T47D (cell line): ENCODE data around the gene HSPB1.

Experiments
- DNase-seq, 2 experiments: peaks; one replicate each; pipeline versions ENCODE4 v3.0.0 to v3.0.0-alpha.2; 2011 to 2012; ENCODE audit warnings: low read depth in 1 of 2, low spot score in 1 of 2
- JUND ChIP-seq: IDR thresholded peaks from 2 replicates; pipeline ENCODE4 v1.6.1; 2012; ENCODE audit warnings: low read depth
- in situ Hi-C: cut with HindIII; loops from 2 replicates; pipeline ENCODE4 v1.10.0; 2016; ENCODE audit warnings: low sequenced_read_pairs, low pct_unique_long_range_greater_than_20kb

Gene HSPB1

DNA sequence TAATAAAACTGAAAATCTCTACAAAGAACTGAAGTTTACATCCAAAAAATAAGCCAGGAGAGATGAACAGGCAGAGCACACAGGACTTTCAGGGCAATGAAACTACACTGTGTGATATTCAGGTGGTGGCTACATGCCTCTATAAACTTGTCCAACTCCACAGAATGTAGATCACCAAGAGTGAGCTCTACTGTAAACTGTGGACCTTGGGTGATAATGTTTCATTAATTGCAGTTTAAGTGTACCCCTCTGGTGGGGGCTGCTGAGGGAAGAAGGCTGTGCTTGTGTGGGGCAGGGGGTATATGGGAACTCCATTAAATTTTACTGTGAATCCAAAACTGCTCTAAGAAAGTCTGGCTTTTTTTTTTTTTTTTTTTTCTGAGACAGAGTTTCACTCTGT, 33.6 kb downstream of the HSPB1 start:
- TF ChIP-seq JUND = no peak
- in situ Hi-C loops = no loop called here
- no peak for DNase-seq

DNA sequence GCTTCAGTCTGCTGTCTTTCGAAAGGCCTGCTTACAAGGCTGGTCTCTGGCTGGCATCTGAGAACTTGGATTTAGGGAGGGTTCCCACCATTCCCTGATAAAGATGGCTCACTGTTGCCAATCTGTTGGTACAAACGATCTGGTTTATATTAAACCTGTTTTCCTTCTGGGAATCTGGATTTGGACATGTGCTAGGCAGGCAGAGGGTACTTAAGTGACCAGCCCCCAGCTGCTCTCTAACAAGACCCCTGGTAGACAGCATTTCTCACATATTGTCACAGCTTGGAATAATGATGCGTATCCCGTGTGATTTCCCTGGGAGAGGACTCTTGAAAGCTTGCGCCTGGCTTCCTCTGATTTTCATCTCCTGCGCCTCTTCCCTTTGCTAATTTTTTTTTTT, 34.7 kb downstream of the HSPB1 start:
- TF ChIP-seq JUND = no peak
- in situ Hi-C loops = no loop called here
- DNase-seq = no peak

GRCh38 chr7:76338298-76339084, 36.0 kb downstream of the HSPB1 start:
- no peak for TF ChIP-seq JUND
- in situ Hi-C loops = no loop called here
- peak in 1 of 2 experiments; percentile 23 for DNase-seq

GRCh38 chr7:76340617-76341131, 38.2 kb downstream of the HSPB1 start:
- in situ Hi-C loops = no loop called here
- TF ChIP-seq JUND = no peak
- no peak for DNase-seq

GRCh38 chr7:76342222-76342621, 39.7 kb downstream of the HSPB1 start:
- DNase-seq = no peak
- in situ Hi-C loops = no loop called here
- no peak for TF ChIP-seq JUND

DNA sequence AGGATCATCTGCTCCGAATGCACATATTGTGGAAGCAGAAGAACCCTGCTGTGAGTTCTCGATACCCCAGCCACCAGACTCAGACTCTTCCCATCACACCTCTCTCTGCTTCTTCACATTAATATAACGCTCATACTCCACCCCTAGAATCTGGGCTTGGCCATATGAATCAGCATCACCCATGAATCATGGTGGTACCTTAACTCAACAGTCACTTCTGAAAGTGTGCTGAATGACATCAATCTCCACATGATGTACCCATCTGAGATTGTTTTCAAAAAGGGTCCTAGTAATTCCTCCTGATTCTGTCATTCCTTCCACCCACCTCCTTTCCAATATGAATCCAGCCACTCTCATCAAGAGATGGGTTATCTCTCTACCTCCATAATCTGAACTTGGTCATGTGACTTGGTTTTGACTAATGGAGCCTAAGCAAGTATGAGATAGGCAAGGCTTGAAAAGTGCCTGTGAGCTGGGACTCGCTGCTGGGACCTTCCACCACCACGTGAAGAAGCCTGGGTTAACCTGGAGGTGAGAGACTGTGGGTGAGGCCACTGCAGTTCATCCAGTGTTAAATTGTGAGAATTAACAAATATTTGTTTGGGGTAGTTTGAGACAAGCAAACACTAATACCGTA, 40.9 kb downstream of the HSPB1 start:
- no peak for TF ChIP-seq JUND
- in situ Hi-C loops = no loop called here
- DNase-seq = no peak

DNA sequence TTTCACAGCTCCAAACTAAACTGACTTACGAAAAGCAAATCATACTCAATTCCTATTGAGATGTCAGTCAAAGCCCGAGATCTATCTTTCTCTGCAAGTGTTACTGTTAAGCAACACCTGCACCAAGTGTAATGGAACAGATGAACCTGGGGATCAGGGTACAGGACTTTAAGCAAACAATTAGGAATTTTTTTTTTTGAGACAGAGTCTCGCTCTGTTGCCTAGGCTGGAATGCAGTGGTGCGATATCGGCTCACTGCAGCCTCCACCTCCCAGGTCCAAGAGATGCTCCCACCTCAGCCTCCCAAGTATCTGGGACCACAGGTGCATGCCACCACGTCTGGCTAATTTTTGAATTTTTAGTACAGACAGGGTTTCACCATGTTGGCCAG, 41.5 kb downstream of the HSPB1 start:
- in situ Hi-C loops = no loop called here
- no peak for TF ChIP-seq JUND
- DNase-seq = no peak

- DNase-seq = no peak
- TF ChIP-seq JUND = no peak
- in situ Hi-C loops = no loop called here
Observed at GRCh38 chr7:76346097-76346496, 43.6 kb downstream of the HSPB1 start.

- no peak for TF ChIP-seq JUND
- no peak for DNase-seq
- in situ Hi-C loops = no loop called here
Observed at GRCh38 chr7:76346778-76347177, 44.3 kb downstream of the HSPB1 start.

GRCh38 chr7:76347710-76348109, 45.2 kb downstream of the HSPB1 start:
- in situ Hi-C loops = no loop called here
- no peak for DNase-seq
- TF ChIP-seq JUND = no peak

DNA sequence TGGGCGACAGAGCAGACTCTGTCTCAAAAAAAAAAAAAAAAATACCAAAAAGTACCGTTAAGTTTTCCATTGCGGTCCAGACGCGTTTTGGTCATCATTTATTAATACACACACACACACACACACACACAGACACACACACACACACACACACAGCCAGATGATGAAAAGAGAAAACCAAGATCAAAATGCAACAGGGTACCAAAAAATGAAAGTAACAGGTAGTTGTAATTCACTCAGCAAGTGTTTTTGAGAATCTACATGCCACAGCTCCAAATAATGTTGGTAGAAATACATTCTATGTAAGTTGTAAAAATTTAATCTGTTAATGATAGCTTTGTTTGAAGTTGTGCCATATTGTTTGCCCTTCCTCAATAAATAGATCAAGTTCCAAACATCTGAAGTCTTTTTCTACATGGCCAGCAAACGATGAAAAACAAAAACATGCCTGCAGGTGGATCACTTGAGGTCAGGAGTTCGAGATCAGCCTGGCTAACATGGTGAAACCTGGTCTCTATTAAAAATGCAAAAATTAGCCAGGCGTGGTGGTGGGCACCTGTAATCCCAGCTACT, 46.9 kb downstream of the HSPB1 start:
- no peak for TF ChIP-seq JUND
- no peak for DNase-seq
- in situ Hi-C loops = no loop called here

DNA sequence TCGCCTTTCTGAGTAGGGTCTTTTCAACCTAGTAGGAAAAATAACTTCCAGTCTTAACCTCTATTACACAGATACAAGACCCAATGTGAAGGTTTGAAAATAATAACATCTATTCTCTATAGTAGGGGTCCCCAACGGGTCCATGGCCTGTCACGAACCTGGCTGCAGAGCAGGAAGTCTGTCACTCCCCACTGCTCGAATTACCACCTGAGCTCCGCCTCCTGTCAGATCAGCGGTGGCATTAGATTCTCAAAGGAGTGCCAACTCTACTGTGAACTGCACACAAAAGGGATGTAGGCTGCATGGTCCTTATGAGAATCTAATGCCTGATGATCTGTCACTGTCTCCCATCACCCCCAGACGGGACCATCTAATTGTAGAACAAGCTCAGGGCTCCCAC, 48.9 kb downstream of the HSPB1 start:
- in situ Hi-C loops = no loop called here
- peak in 1 of 2 experiments; percentile 26 for DNase-seq

DNA sequence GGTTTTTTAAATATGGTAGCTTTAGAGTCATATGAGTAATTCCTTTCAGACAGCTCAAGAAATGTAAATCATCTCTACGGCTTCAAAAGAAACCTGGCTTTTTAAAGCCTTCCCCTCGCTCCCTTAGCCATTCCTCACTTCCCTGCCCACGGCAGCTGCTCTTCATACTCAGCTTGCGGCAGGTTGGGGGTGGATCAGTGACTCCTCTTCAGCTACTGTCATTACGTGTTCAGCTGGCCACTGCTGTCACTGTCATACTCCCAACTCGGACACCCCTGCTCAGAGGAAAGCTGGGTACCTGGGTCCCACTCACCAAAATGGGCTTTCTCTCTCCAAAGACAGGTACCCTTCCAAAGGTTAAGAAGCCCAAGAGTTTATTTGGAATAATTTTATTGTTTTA, 49.7 kb downstream of the HSPB1 start:
- DNase-seq = no peak
- TF ChIP-seq JUND = no peak
- in situ Hi-C loops = no loop called here

More for the DNA sequence above, 48.9 kb downstream of the HSPB1 start:
- TF ChIP-seq JUND = no peak
